SU-DHL-6 (cell line): ENCODE results near the gene CLHC1.
"Not testable (repeated sequence)": the region's sequence is repeated elsewhere in the genome, so short reads cannot be mapped to it uniquely, and the experiment has no call there.

ENCODE experiments used
- H2AFZ ChIP-seq: fragments of 200-600 bp; sonication (generic); 2 replicates; pipeline ENCODE4 v1.6.1; 2014; ENCODE audit warnings: low read depth, mild to moderate bottlenecking, moderate library complexity, mixed read lengths, antibody characterized with exemption, low read length; ENCODE audit not compliant: severe bottlenecking
- H3F3A ChIP-seq: fragments of 200-600 bp; shearing (Covaris generic); 2 replicates; pipeline ENCODE4 v1.6.0; 2016; ENCODE audit warnings: antibody characterized with exemption, mild to moderate bottlenecking; ENCODE audit not compliant: insufficient read depth
- H3K27ac ChIP-seq: fragments of 200-600 bp; sonication (generic); 2 replicates; pipeline ENCODE4 v1.5.1; 2016; ENCODE audit warnings: low read depth, mild to moderate bottlenecking, low read length, moderate library complexity, mixed read lengths
- H3K27me3 ChIP-seq: fragments of 200-600 bp; sonication (generic), shearing (Covaris generic); 2 replicates; pipeline ENCODE4 v1.6.0; 2014; ENCODE audit warnings: mild to moderate bottlenecking, low read length
- H3K36me3 ChIP-seq: fragments of 200-600 bp; sonication (generic); 2 replicates; pipeline ENCODE4 v1.6.1; 2014; ENCODE audit warnings: mild to moderate bottlenecking, low read length, mixed read lengths
- H3K4me2 ChIP-seq: fragments of 300-600, 200-600 bp; shearing (Covaris generic), sonication (generic); 2 replicates; pipeline ENCODE4 v1.6.0; 2014; ENCODE audit warnings: low read length, low read depth, mild to moderate bottlenecking; ENCODE audit not compliant: poor library complexity, severe bottlenecking
- H3K4me3 ChIP-seq: fragments of 200-600 bp; sonication (generic); 2 replicates; pipeline ENCODE4 v1.5.1; 2014; ENCODE audit warnings: antibody characterized with exemption, low read length, mild to moderate bottlenecking, mixed read lengths; ENCODE audit not compliant: insufficient read depth, poor library complexity, severe bottlenecking
- H3K79me2 ChIP-seq: fragments of 200-600 bp; sonication (generic); 2 replicates; pipeline ENCODE4 v1.6.1; 2014; ENCODE audit warnings: mild to moderate bottlenecking, low read length, moderate library complexity; ENCODE audit not compliant: insufficient read depth
- H3K9ac ChIP-seq: fragments of 200-600 bp; sonication (generic); 2 replicates; pipeline ENCODE4 v1.7.0; 2014; ENCODE audit warnings: mild to moderate bottlenecking, low read length
- H3K9me2 ChIP-seq: fragments of 200-600 bp; sonication (generic); replicated peaks from 2 replicates; pipeline ENCODE4 v1.6.1; 2014; ENCODE audit warnings: low read length; ENCODE audit not compliant: insufficient read depth
- H3K9me3 ChIP-seq: fragments of 200-600 bp; sonication (generic); 2 replicates; pipeline ENCODE4 v1.6.1; 2014; ENCODE audit warnings: low read length, mixed read lengths; ENCODE audit not compliant: insufficient read depth
- H4K20me1 ChIP-seq: fragments of 200-600 bp; sonication (generic); 2 replicates; pipeline ENCODE4 v1.6.1; 2014; ENCODE audit warnings: low read depth, mild to moderate bottlenecking, antibody characterized with exemption, low read length, moderate library complexity, mixed read lengths
- CTCF ChIP-seq: fragments of 200-600 bp; sonication (generic); IDR thresholded peaks from one replicate; pipeline ENCODE4 v1.5.1; 2017; ENCODE audit warnings: antibody characterized with exemption, mild to moderate bottlenecking, low read length, moderate library complexity; ENCODE audit not compliant: insufficient read depth, poor library complexity, severe bottlenecking
- EZH2phosphoT487 ChIP-seq: fragments of 200-600 bp; sonication (generic), shearing (Covaris generic); conservative IDR thresholded peaks from 2 replicates; pipeline ENCODE4 v1.6.1; 2018; ENCODE audit warnings: mild to moderate bottlenecking, antibody characterized with exemption, low read length, moderate library complexity, mixed read lengths

The CLHC1 gene

GRCh38 chr2:55247025-55247424 lies 14.9 kb upstream of the CLHC1 start:
- H3K4me3 ChIP-seq, result no peak overlapping the region
- no peaks in the 10 kb centered on the region for H3K79me2 ChIP-seq
- no peak overlapping the region for H3K9ac ChIP-seq
- peaks cover 24% of the 10 kb centered on the region for H3F3A ChIP-seq
- no peak overlapping the region for H3K27ac ChIP-seq
- H2AFZ ChIP-seq, result no peak overlapping the region
- peaks cover 42% of the 10 kb centered on the region; the same call in 1 of the 2 replicates for H3K36me3 ChIP-seq
- no peaks in the 10 kb centered on the region for H3K9me3 ChIP-seq
- no peaks in the 10 kb centered on the region for H3K9me2 ChIP-seq
- no peak overlapping the region for H3K4me2 ChIP-seq
- TF ChIP-seq EZH2phosphoT487 (no peak), CTCF (no peak)
- H4K20me1 ChIP-seq, result no peaks in the 10 kb centered on the region
- H3K27me3 ChIP-seq, result no peaks in the 10 kb centered on the region

- Histone ChIP-seq H3K79me2 (no peaks in the 10 kb centered on the region), H3K9ac (no peak overlapping the region), H4K20me1 (no peaks in the 10 kb centered on the region), H3K4me2 (no peak overlapping the region), H3K9me3 (no peaks in the 10 kb centered on the region), H3K27me3 (no peaks in the 10 kb centered on the region), H3K36me3 (peaks cover 42% of the 10 kb centered on the region; the same call in 1 of the 2 replicates), H2AFZ (no peak overlapping the region), H3K27ac (no peak overlapping the region), H3F3A (peaks cover 28% of the 10 kb centered on the region), H3K9me2 (no peaks in the 10 kb centered on the region), H3K4me3 (no peak overlapping the region)
- TF ChIP-seq EZH2phosphoT487 (no peak), CTCF (no peak)
Measured at GRCh38 chr2:55245411-55245810, 13.3 kb upstream of the CLHC1 start.

- no peaks in the 10 kb centered on the region for H3K27me3 ChIP-seq
- H2AFZ ChIP-seq, result no peak overlapping the region
- peaks cover 34% of the 10 kb centered on the region; the same call in 1 of the 2 replicates for H3K36me3 ChIP-seq
- H3F3A ChIP-seq, result peaks cover 51% of the 10 kb centered on the region
- H3K4me2 ChIP-seq, result no peak overlapping the region
- H4K20me1 ChIP-seq, result 0 out of 2 replicates have a peak, but pooled peaks cover 4% of the 10 kb centered on the region
- H3K9me3 ChIP-seq, result no peaks in the 10 kb centered on the region
- TF ChIP-seq EZH2phosphoT487, result no peak
- no peak for TF ChIP-seq CTCF
- no peaks in the 10 kb centered on the region for H3K79me2 ChIP-seq
- H3K4me3 ChIP-seq, result no peak overlapping the region
- no peak overlapping the region for H3K9ac ChIP-seq
- no peak overlapping the region for H3K27ac ChIP-seq
- no peaks in the 10 kb centered on the region for H3K9me2 ChIP-seq
Measured at GRCh38 chr2:55242617-55243016, 10.5 kb upstream of the CLHC1 start.

GRCh38 chr2:55241582-55241981 lies 9.5 kb upstream of the CLHC1 start:
- Histone ChIP-seq H3F3A (peaks cover 62% of the 10 kb centered on the region), H3K36me3 (peaks cover 38% of the 10 kb centered on the region; the same call in 1 of the 2 replicates)
- not testable (repeated sequence) for H3K4me2 ChIP-seq, H3K9me3 ChIP-seq, H3K9me2 ChIP-seq, H3K9ac ChIP-seq, H4K20me1 ChIP-seq, H2AFZ ChIP-seq, H3K27me3 ChIP-seq, H3K4me3 ChIP-seq, H3K79me2 ChIP-seq, H3K27ac ChIP-seq
